Measurements from ENCODE around the gene C1GALT1C1L. TPM values are rescaled to one million over a fixed set of nuclear protein-coding genes. Genes with fewer than 3 reads are reported as not detected.

The C1GALT1C1L gene
- total and polyA plus RNA-seq, 2 of the 13 experiments (the other 11 are each of a cell fraction or from before 2014, with no cell fraction given), result 1.3 to 2.4 TPM

DNA sequence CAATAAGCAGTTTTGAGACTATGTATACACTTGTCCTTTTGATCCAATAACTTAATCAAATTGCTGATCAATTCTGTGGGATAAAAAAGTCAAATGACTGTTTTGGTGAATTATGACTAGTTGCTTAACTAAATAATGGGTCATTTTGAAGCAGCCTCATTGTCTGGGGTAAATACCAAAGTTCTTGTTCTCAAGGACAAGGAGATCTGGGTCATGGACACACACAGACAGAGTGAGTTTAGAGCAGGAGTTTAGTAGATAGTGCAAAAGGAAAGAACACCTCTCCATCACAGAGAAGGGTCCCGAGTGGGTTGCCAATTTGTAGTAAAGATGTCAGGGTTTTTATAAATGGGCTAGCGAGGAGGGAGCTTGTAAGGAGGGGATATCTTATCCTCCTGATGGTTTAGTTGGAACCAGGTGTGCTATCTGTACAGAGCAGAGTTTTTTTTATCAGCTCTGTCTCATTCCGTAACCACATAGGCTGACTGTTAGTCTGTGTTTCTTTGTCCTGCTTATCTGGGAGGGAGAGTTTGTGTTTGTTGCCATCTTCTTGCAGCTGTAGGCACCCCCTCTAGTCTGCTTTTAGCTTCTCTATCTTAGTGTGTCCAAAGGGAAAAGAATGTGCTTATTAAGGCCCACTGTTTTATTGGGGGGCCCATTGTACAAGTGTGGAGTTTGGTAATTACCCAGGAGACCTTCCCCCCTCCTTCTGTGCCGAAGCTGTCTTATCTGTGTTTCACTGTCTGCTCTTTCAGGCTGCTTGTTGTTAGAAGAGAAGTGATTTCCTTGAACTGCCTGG, 48.7 kb upstream of the C1GALT1C1L start:
- CTCF ChIA-PET (ENCODE audit: low intra/inter-chr PET ratio, low total read pairs), result no interaction called here
- POLR2A ChIA-PET, result interaction anchor here (1.4 kb wide), 1 partner anchor 129 kb away, joined by 5 read pairs; the partner anchor contains the start of gene THADA
- DNase-seq (ENCODE audit: low spot score), result no peak
- Histone ChIP-seq H3K27me3 (ENCODE audit: control insufficient read depth in 1 of 2, insufficient read depth in 2 of 2, low read length in 2 of 2) (no peaks in the 10 kb centered on the region), H2AFZ (ENCODE audit: low read length) (no peak overlapping the region), H3K79me2 (ENCODE audit: insufficient read depth, low read length) (no peaks in the 10 kb centered on the region), H3K9me3 (ENCODE audit: low read length) (no peaks in the 10 kb centered on the region), H3K27ac (ENCODE audit: extremely low read length, insufficient read depth, low read length) (no peak overlapping the region), H4K20me1 (ENCODE audit: insufficient read depth, low read length) (no peaks in the 10 kb centered on the region), H3K4me2 (ENCODE audit: low read depth, low read length) (no peak overlapping the region), H3K36me3 (replicated peaks in 1 of 2; ENCODE audit: control insufficient read depth in 1 of 2, insufficient read depth in 2 of 2, low read length in 2 of 2) (no peaks in the 10 kb centered on the region), H3K4me3 (replicated peaks in 1 of 3; ENCODE audit: insufficient read depth in 1 of 3, low read depth in 2 of 3, low read length in 3 of 3) (no peak overlapping the region), H3K4me1 (ENCODE audit: insufficient read depth, low read length) (peaks cover 26% of the 10 kb centered on the region), H3K9ac (ENCODE audit: insufficient read depth, low read depth, low read length) (no peak overlapping the region)
- FAIRE-seq, result no peak
- no TSS peak for BruUV-seq (replicated peaks)
- intact Hi-C loops (cut with micrococcal nuclease; ENCODE audit: unreplicated experiment), result no loop called here
- in situ Hi-C loops (cut with HindIII; ENCODE audit: extremely low pct_ligation_motif_present, low pct_unique_long_range_greater_than_20kb), result no loop called here
- ATAC-seq, result peak; percentile 65
- WGBS (ENCODE audit: low lambda C conversion rate), result 39% methylated on average over 4 of the region's 4 CpGs
- no peak for TF ChIP-seq CEBPB (IDR thresholded peaks at IDR 0.05; ENCODE audit: borderline replicate concordance, low read depth, low read length)
- TF ChIP-seq NFYB (CRISPR knock-in tag; IDR thresholded peaks at IDR 0.05), result no peak
- no peak for TF ChIP-seq MTF1 (CRISPR knock-in tag; IDR thresholded peaks at IDR 0.05)
- no peak for TF ChIP-seq FOSL2 (CRISPR knock-in tag; IDR thresholded peaks at IDR 0.05)
- no peak for TF ChIP-seq ZNF720 (CRISPR knock-in tag; IDR thresholded peaks at IDR 0.05)
- TF ChIP-seq NFKBIZ (CRISPR knock-in tag; IDR thresholded peaks at IDR 0.05), result no peak
- TF ChIP-seq AKAP8 (CRISPR knock-in tag; IDR thresholded peaks at IDR 0.05), result no peak
- TF ChIP-seq ZNF547 (CRISPR knock-in tag; IDR thresholded peaks at IDR 0.05), result no peak
- no peak for TF ChIP-seq POLR2G (IDR thresholded peaks at IDR 0.05; ENCODE audit: low read depth, low read length)
- TF ChIP-seq, protein P1, sequence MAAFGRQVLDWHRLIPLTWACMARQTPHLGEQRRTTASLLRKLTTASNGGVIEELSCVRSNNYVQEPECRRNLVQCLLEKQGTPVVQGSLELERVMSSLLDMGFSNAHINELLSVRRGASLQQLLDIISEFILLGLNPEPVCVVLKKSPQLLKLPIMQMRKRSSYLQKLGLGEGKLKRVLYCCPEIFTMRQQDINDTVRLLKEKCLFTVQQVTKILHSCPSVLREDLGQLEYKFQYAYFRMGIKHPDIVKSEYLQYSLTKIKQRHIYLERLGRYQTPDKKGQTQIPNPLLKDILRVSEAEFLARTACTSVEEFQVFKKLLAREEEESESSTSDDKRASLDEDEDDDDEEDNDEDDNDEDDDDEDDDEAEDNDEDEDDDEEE (CRISPR knock-in tag; IDR thresholded peaks at IDR 0.05), result no peak
- no peak for TF ChIP-seq FOXA1 (IDR thresholded peaks at IDR 0.05)
- no peak for TF ChIP-seq FOXA1 (CRISPR knock-in tag; IDR thresholded peaks at IDR 0.05)
- no peak for TF ChIP-seq ZNF407 (CRISPR knock-in tag; IDR thresholded peaks at IDR 0.05; ENCODE audit: not compliant biosample characterization)
- no peak for TF ChIP-seq ZNF383 (CRISPR knock-in tag; IDR thresholded peaks at IDR 0.05; ENCODE audit: borderline replicate concordance)
- TF ChIP-seq, protein P2, sequence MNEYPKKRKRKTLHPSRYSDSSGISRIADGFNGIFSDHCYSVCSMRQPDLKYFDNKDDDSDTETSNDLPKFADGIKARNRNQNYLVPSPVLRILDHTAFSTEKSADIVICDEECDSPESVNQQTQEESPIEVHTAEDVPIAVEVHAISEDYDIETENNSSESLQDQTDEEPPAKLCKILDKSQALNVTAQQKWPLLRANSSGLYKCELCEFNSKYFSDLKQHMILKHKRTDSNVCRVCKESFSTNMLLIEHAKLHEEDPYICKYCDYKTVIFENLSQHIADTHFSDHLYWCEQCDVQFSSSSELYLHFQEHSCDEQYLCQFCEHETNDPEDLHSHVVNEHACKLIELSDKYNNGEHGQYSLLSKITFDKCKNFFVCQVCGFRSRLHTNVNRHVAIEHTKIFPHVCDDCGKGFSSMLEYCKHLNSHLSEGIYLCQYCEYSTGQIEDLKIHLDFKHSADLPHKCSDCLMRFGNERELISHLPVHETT (CRISPR knock-in tag; conservative IDR thresholded peaks at IDR 0.05), result no peak
